BLaER1 (cell line): ENCODE results near the gene MGAT5.
"Not testable (repeated sequence)": the region's sequence is repeated elsewhere in the genome, so short reads cannot be mapped to it uniquely, and the experiment has no call there.

ENCODE experiments used
- H3K27ac ChIP-seq: shearing (Covaris generic); formaldehyde crosslinking; 2 replicates; pipeline ENCODE4 v1.8.1; 2022
- H3K27me3 ChIP-seq: shearing (Covaris generic); formaldehyde crosslinking; 2 replicates; pipeline ENCODE4 v1.8.1; 2022
- H3K36me3 ChIP-seq: shearing (Covaris generic); formaldehyde crosslinking; 2 replicates; pipeline ENCODE4 v1.8.1; 2022
- H3K4me1 ChIP-seq: shearing (Covaris generic); formaldehyde crosslinking; 2 replicates; pipeline ENCODE4 v1.8.1; 2022
- H3K4me2 ChIP-seq: shearing (Covaris generic); formaldehyde crosslinking; 2 replicates; pipeline ENCODE4 v1.8.1; 2022
- H3K4me3 ChIP-seq: shearing (Covaris generic); formaldehyde crosslinking; 2 replicates; pipeline ENCODE4 v1.8.1; 2022
- H3K9ac ChIP-seq: shearing (Covaris generic); formaldehyde crosslinking; 2 replicates; pipeline ENCODE4 v1.8.1; 2022
- H3K9me3 ChIP-seq: shearing (Covaris generic); formaldehyde crosslinking; 2 replicates; pipeline ENCODE4 v1.8.1; 2022
- H4K20me1 ChIP-seq: shearing (Covaris generic); formaldehyde crosslinking; 2 replicates; pipeline ENCODE4 v1.8.1; 2022
- Cebpa-rat ChIP-seq: shearing (Covaris generic); IDR thresholded peaks from 2 replicates; pipeline ENCODE4 v1.8.1; 2022

The MGAT5 gene

DNA sequence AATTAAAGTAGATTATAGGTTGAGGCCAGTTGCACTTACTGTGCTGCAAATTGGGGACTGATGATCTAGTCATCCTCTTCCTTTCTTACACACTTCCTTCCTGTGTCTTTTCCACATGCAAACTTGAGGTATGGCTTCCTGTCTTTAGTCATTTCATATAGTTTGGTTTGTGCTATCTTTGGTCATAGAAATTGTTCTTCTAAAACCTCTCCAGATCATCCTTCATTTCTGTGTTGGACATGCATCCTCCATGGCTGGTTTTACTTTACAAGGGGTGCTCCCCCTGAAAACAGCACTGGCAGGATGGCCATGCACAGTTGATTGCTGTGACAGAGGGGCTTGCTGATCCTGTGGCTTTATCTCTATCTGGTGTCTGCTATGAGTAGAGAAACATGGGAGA is 36.5 kb downstream of the MGAT5 start:
- H3K4me1 ChIP-seq, result peaks cover 100% of the 10 kb centered on the region
- peak overlapping the region; percentile 82 for H3K27ac ChIP-seq
- no peaks in the 10 kb centered on the region for H3K27me3 ChIP-seq
- H3K4me2 ChIP-seq, result peak overlapping the region; percentile 86
- peaks cover 23% of the 10 kb centered on the region; the same call in 1 of the 2 replicates for H3K36me3 ChIP-seq
- H4K20me1 ChIP-seq, result no peaks in the 10 kb centered on the region
- no peaks in the 10 kb centered on the region for H3K9me3 ChIP-seq
- TF ChIP-seq Cebpa-rat, result no peak
- peak overlapping the region; percentile 59 for H3K9ac ChIP-seq
- H3K4me3 ChIP-seq, result peak overlapping the region; percentile 51

DNA sequence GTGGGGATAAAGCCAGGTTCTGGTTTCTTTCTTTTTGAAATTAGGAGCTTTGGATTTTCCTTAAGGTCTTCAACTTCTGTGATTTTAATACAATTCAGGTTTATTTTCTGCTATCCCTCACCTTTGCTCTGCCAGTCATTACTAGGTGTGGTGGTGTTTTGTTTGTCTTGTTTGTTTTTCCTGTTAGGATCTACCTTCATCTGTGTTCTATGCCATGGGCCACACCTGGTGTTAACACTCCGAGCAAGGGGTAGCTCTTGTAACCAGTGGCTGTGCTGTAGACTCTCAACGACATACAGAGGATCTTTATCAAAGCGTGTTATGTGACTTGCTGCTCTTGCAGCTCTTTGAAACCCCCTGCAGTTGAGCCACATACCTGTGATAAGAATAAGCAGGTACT is 38.6 kb downstream of the MGAT5 start:
- Histone ChIP-seq H3K4me3 (no peak overlapping the region), H3K4me1 (peaks cover 100% of the 10 kb centered on the region), H3K27ac (peak overlapping the region; percentile 82), H4K20me1 (no peaks in the 10 kb centered on the region), H3K27me3 (no peaks in the 10 kb centered on the region), H3K36me3 (peaks cover 23% of the 10 kb centered on the region; the same call in 1 of the 2 replicates), H3K4me2 (peak overlapping the region; percentile 86), H3K9ac (peak overlapping the region; percentile 31; the same call in 1 of the 2 replicates), H3K9me3 (no peaks in the 10 kb centered on the region)
- TF ChIP-seq Cebpa-rat, result no peak

DNA sequence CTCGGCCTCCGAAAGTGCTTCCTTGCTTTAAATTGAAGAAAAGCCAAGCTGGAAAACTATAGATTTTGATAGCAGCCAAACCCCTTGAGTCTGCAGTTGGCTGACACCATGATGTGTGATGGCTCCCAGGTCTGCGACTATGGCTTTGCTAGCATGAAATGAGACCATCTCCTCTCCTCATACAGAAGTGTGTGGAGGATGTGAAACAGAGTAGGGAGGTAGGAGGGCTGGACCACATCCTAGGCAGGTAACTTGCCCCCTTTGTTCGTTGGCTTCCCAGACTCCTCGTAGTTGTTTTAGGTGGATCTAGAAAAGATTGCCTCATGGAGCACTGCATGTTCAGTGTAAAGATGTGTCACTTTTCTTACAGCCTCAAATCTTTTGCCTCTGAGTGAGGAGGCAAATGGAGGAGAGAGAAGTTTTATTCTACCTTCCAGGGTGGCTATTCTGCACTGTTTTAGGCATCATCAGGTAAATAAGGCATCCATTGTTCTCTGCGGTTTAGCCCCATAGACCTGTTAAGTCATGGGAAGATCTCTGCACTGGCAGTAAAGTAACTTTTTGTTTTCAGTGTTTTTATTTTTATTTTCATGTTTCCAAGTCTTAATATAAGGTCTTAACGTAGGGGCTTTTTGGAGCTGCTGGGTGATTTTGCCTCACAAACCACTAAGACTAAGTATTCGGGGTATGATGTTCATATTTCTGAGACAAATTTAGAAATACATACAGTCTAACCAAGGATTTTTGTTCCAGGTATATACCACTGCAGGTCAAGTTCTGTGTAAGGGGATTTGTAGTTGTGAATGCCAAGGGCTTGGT is 40.1 kb downstream of the MGAT5 start:
- Histone ChIP-seq H3K9ac (no peak overlapping the region), H3K4me2 (peak overlapping the region; percentile 86), H3K4me1 (peaks cover 92% of the 10 kb centered on the region), H3K9me3 (no peaks in the 10 kb centered on the region), H3K27ac (peak overlapping the region; percentile 82), H3K4me3 (no peak overlapping the region), H3K36me3 (peaks cover 34% of the 10 kb centered on the region), H4K20me1 (no peaks in the 10 kb centered on the region), H3K27me3 (no peaks in the 10 kb centered on the region)
- TF ChIP-seq Cebpa-rat, result no peak

DNA sequence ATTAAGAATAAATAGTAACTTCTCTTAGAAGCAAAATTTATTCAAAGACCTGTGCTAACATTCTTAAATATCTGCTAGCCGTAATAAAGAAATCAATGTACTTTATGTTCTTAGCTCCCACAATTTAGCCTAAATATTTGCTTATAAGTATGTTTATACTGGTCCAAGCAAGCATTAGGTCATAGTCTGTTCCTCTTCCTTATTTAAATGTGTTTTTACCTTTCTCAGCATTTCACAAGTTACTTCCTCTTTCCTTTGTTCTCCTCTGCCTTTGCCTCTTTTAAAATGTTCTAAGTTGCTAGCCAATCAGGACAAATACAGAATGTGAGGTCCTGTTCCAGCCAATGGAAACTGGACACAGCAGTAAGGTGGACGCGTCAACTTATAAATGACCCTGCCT is 40.7 kb downstream of the MGAT5 start:
- Histone ChIP-seq H3K9ac (peak overlapping the region; percentile 3; the same call in 1 of the 2 replicates), H3K4me2 (peak overlapping the region; percentile 86), H3K4me1 (peaks cover 90% of the 10 kb centered on the region), H3K27ac (peak overlapping the region; percentile 82), H3K36me3 (peaks cover 40% of the 10 kb centered on the region)
- not testable (repeated sequence) for H3K27me3 ChIP-seq, H3K4me3 ChIP-seq, H4K20me1 ChIP-seq, H3K9me3 ChIP-seq

DNA sequence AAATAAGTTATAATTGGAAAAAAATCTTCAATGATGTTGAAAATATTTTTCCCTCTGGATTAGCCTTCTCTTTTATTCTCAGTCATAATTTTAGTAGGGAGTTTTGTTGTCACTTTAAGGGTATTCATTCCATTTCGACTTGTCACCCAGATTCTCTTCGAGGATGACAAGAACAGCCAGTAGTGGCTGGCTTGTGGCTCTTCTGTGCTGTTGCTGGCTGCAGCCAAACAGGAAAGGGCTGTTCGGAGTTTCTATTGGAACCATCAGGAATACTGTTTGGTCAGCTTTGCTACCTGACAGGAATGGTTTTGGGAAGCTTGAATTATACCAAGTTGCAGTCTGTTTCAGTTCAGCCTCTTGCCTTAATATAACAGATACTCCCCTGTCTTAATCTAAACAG is 41.6 kb downstream of the MGAT5 start:
- Histone ChIP-seq H3K9ac (peak overlapping the region; percentile 3; the same call in 1 of the 2 replicates), H3K27me3 (no peaks in the 10 kb centered on the region), H3K36me3 (peaks cover 49% of the 10 kb centered on the region), H4K20me1 (no peaks in the 10 kb centered on the region), H3K4me1 (peaks cover 90% of the 10 kb centered on the region), H3K27ac (peak overlapping the region; percentile 82), H3K9me3 (no peaks in the 10 kb centered on the region), H3K4me2 (peak overlapping the region; percentile 86), H3K4me3 (no peak overlapping the region)
- TF ChIP-seq Cebpa-rat, result no peak

DNA sequence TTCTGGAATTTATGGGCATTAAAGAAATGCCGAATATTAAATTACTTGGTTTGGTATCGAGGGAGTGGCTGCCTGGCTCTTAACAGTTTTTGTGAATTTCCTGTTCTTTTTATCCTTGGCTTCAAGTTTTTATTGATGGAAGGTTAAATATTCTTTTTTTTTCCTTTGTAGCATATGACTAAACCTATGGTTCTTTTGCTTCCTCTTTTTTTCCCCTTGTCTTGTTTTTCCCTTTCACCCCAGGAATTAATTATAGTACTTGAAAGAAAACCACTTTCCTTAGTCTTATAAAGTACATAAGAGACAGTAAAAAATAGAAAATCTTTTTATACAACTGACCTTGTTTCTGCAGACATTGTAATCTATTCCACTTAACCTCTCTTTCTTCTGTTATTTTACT is 42.4 kb downstream of the MGAT5 start:
- Histone ChIP-seq H3K9ac (0 out of 2 replicates have a peak overlapping the region, but pooled peaks have one; percentile 3), H3K4me1 (peaks cover 90% of the 10 kb centered on the region), H3K9me3 (no peaks in the 10 kb centered on the region), H3K36me3 (peaks cover 56% of the 10 kb centered on the region), H4K20me1 (no peaks in the 10 kb centered on the region), H3K27me3 (no peaks in the 10 kb centered on the region), H3K27ac (peak overlapping the region; percentile 82), H3K4me2 (peak overlapping the region; percentile 86), H3K4me3 (no peak overlapping the region)
- TF ChIP-seq Cebpa-rat, result no peak

DNA sequence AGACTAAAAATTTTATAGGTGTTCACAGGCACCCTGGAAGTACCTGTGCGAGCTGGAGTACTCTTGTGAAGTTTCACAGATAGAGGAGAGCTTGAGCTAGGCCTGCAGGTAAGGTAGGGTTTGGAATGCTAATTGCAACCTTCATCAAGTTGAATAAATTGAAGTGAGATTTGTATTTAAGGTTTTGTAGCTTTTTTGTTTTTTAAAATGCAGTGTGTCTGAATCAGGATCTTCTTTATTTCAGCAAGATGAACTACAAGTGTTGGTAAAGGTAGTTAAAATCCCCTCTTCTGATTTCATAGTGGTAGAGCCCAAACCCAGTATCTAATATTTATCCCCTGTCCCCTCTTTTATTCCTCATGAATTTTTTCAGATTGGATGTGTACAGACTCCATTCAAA is 45.5 kb downstream of the MGAT5 start:
- no peak overlapping the region for H3K27ac ChIP-seq
- no peak overlapping the region for H3K4me2 ChIP-seq
- no peak for TF ChIP-seq Cebpa-rat
- H3K4me1 ChIP-seq, result peaks cover 85% of the 10 kb centered on the region
- no peak overlapping the region for H3K4me3 ChIP-seq
- peaks cover 60% of the 10 kb centered on the region for H3K36me3 ChIP-seq
- H3K9ac ChIP-seq, result no peak overlapping the region
- no peaks in the 10 kb centered on the region for H3K27me3 ChIP-seq
- 0 out of 2 replicates have a peak, but pooled peaks cover under 1% of the 10 kb centered on the region for H4K20me1 ChIP-seq
- peaks cover 8% of the 10 kb centered on the region for H3K9me3 ChIP-seq

DNA sequence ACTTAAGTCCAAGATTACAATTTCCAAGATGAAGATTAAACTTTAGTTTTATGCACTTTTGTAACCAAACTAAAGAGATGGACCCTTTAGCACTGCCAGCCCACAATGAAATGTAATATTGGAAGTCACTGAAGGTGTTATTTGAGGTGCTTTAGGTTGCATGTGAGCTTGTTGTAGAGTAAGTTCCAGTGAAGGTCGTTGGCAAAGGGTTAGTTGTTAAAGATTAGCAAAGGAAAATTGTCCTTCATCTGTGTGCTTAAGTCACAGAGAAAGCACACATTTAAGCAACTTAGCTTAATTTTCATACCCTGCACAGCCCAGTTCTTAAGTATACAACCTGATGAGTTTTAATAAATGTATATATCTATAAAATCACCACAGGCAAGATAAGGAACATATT is 46.7 kb downstream of the MGAT5 start:
- no peak overlapping the region for H3K9ac ChIP-seq
- H3K27me3 ChIP-seq, result no peaks in the 10 kb centered on the region
- peaks cover 69% of the 10 kb centered on the region for H3K36me3 ChIP-seq
- H3K9me3 ChIP-seq, result peaks cover 8% of the 10 kb centered on the region
- H3K4me1 ChIP-seq, result peaks cover 85% of the 10 kb centered on the region
- no peak for TF ChIP-seq Cebpa-rat
- H4K20me1 ChIP-seq, result peaks cover 6% of the 10 kb centered on the region; the same call in 1 of the 2 replicates
- no peak overlapping the region for H3K27ac ChIP-seq
- H3K4me2 ChIP-seq, result no peak overlapping the region
- H3K4me3 ChIP-seq, result no peak overlapping the region

DNA sequence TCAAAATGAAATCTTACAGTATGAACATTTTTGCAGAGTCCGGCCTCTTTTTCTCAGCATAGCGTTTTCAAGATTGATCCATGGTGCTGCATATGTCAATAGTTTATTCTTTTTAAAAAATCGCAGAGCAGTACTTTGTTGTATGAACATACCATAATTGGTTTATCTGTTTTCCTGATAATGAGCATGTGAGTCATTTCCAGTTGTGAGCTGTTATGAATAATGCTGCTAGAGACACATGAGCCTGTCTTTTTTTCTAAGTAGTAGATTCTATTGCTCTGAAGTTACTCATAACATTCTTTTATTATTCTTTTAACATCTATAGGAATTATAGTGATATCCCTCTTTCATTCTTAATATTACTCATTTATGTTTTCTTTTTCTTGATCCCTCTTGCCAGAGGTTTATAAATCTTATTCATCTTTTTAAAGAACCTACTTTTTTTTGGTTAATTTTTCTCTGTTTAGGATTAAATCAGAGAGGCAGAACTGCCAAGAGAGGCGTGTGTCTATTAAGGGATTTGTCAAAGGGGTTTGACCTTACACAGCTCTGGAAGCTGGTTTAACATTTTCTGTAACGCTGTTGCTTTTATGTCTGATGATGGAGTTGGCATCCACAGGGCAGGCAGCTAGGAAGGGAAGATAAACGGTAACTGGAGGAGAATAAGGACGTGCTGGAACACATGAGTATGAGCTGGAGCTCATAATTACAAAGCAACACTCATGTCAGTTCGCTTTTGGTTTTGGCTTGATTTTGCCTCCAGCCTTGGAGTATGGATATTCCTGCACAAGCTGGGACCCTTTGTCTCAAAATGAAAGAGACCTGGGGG is 47.4 kb downstream of the MGAT5 start:
- no peak for TF ChIP-seq Cebpa-rat
- Histone ChIP-seq H3K27me3 (no peaks in the 10 kb centered on the region), H3K27ac (no peak overlapping the region), H3K36me3 (peaks cover 69% of the 10 kb centered on the region), H3K9ac (no peak overlapping the region), H4K20me1 (peaks cover 6% of the 10 kb centered on the region; the same call in 1 of the 2 replicates), H3K4me1 (peaks cover 85% of the 10 kb centered on the region), H3K4me3 (no peak overlapping the region), H3K9me3 (peaks cover 8% of the 10 kb centered on the region), H3K4me2 (no peak overlapping the region)

DNA sequence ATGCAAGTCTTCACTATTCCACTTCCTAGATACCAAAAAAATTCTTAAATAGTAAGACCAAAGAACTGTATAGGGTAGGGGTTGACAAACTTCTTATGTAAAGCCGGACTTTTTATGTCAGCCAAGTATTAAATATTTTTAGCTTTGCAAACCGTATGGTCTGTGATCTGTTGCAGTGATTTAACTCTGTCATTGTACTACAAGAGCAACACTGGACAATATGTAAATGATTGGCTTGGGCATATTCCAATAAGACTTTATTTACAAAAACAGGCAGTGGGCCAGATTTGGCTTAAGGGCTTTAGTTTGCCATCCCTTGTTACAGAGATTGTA is 48.0 kb downstream of the MGAT5 start:
- Histone ChIP-seq H3K4me3 (no peak overlapping the region), H3K4me1 (peaks cover 85% of the 10 kb centered on the region), H3K27me3 (no peaks in the 10 kb centered on the region), H3K9ac (no peak overlapping the region), H3K4me2 (no peak overlapping the region), H3K36me3 (peaks cover 69% of the 10 kb centered on the region), H3K27ac (no peak overlapping the region), H3K9me3 (peaks cover 8% of the 10 kb centered on the region), H4K20me1 (peaks cover 6% of the 10 kb centered on the region; the same call in 1 of the 2 replicates)
- TF ChIP-seq Cebpa-rat, result no peak
